Brain microvascular endothelial cell (primary cell): ENCODE measurements around the gene EFR3B.

Experiments
- DNase-seq: peaks from one replicate; pipeline ENCODE4 v3.0.0-alpha.2; 2020
- H3K27ac ChIP-seq: fragments of 250-450 bp; sonication (Bioruptor Pico); 2 replicates; pipeline ENCODE4 v1.5.1; 2020; ENCODE audit warnings: mild to moderate bottlenecking, moderate library complexity
- H3K27me3 ChIP-seq: fragments of 250-450 bp; sonication (Bioruptor Pico); replicated peaks from 2 replicates; pipeline ENCODE4 v1.5.1; 2020; ENCODE audit warnings: mild to moderate bottlenecking
- H3K36me3 ChIP-seq: fragments of 250-450 bp; sonication (Bioruptor Pico); replicated peaks from 2 replicates; pipeline ENCODE4 v1.5.1; 2020; ENCODE audit warnings: mild to moderate bottlenecking
- H3K4me3 ChIP-seq: 2 replicates; pipeline ENCODE4 v1.5.1; 2011; ENCODE audit warnings: low read depth, mild to moderate bottlenecking, control low read depth, low read length, moderate library complexity
- in situ Hi-C: cut with HindIII; loops from 2 replicates; pipeline ENCODE4 v1.10.0; 2017; ENCODE audit warnings: low sequenced_read_pairs, low pct_ligation_motif_present
- TF ChIP-seq, protein P1 (sequence below): IDR thresholded peaks from 2 replicates; pipeline ENCODE4 v1.5.1; 2011; ENCODE audit warnings: low read depth, mild to moderate bottlenecking, moderate library complexity, low read length, control low read depth, inconsistent platforms; ENCODE audit errors: missing control alignments

EFR3B gene

DNA sequence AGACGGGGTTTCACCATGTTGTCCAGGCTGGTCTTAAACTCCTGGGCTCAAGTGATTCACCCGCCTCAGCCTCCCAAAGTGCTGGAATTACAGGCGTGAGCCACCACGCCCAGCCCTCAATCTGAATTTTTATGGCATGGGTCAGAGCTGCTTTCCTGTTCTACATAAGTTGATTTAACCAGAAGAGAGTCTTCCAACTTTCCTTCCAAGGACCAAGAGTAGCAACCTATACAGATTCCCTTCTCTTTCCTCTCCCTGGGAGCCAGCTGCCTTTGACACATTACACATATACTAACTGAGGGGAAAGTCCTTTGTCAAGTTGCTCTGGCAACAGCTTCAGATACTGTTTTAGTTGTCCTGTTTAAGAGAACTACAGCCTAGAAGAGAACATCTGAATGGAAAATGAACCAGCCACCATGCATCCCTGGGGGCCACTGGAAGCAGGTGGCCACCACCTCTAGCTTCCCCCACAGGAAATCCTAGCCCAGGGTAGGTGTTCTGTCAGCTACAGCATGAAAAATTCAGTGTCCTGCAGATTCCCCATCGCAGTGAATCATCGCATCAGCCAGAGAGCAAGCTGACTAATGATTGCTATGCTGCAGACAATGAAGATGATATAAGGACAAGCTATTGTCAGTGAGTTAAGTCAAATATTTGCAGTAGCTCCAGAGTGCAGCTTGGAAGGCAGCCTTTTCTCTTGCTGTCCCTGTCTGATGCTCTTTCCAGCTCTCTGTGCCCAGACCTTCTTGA, 63.6 kb downstream of the EFR3B start:
- DNase-seq, result peak; percentile 72
- TF ChIP-seq, protein P1, sequence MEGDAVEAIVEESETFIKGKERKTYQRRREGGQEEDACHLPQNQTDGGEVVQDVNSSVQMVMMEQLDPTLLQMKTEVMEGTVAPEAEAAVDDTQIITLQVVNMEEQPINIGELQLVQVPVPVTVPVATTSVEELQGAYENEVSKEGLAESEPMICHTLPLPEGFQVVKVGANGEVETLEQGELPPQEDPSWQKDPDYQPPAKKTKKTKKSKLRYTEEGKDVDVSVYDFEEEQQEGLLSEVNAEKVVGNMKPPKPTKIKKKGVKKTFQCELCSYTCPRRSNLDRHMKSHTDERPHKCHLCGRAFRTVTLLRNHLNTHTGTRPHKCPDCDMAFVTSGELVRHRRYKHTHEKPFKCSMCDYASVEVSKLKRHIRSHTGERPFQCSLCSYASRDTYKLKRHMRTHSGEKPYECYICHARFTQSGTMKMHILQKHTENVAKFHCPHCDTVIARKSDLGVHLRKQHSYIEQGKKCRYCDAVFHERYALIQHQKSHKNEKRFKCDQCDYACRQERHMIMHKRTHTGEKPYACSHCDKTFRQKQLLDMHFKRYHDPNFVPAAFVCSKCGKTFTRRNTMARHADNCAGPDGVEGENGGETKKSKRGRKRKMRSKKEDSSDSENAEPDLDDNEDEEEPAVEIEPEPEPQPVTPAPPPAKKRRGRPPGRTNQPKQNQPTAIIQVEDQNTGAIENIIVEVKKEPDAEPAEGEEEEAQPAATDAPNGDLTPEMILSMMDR, result no peak
- no peak overlapping the region for H3K27ac ChIP-seq
- H3K4me3 ChIP-seq, result no peak overlapping the region
- H3K27me3 ChIP-seq, result no peaks in the 10 kb centered on the region
- no peaks in the 10 kb centered on the region for H3K36me3 ChIP-seq
- in situ Hi-C loops, result no loop called here

DNA sequence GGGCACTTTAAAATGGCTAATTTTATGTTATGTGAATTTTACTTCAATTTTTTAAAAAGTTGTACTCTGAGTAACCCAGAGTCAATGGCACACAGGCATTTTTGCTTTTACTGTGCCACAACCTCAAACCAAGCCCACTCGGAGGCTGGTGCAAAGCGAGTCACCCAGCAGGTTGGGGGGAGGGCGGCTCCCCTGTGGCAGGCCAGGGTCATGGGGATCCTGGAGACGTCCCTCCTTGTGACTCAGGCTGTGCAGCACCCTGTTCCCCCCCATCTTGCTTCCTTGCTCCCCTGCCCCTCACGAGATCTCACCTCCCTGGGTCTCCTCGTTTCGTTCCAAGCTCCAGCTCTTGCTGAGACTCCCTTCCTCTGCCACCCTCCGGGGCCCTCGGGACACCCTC, 67.9 kb downstream of the EFR3B start:
- in situ Hi-C loops, result no loop called here
- Histone ChIP-seq H3K36me3 (no peaks in the 10 kb centered on the region), H3K27ac (no peak overlapping the region), H3K4me3 (no peak overlapping the region), H3K27me3 (no peaks in the 10 kb centered on the region)
- TF ChIP-seq, protein P1, result no peak
- no peak for DNase-seq

DNA sequence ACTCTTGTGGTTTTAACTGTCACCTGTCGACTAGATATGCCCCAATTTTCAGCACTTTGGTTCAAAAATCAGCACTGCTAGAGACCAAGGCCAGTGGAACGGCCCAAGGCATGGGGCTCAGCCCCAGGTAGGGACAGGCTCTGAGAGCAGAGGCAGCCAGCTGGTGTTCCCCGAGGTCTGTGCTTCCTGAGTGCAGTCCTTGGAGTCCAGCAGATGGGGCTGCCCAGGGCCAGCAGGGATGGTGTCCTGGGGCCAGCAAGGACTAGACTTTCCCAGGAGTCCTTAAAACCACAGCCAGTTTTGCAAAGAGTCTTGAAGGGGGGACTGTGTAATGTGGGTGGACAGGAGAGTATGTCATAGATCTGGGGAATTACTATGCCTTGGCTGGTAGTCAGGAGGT, 70.2 kb downstream of the EFR3B start:
- in situ Hi-C loops, result no loop called here
- H3K27ac ChIP-seq, result no peak overlapping the region
- no peak overlapping the region for H3K4me3 ChIP-seq
- TF ChIP-seq, protein P1, result no peak
- H3K36me3 ChIP-seq, result no peaks in the 10 kb centered on the region
- no peaks in the 10 kb centered on the region for H3K27me3 ChIP-seq
- no peak for DNase-seq

DNA sequence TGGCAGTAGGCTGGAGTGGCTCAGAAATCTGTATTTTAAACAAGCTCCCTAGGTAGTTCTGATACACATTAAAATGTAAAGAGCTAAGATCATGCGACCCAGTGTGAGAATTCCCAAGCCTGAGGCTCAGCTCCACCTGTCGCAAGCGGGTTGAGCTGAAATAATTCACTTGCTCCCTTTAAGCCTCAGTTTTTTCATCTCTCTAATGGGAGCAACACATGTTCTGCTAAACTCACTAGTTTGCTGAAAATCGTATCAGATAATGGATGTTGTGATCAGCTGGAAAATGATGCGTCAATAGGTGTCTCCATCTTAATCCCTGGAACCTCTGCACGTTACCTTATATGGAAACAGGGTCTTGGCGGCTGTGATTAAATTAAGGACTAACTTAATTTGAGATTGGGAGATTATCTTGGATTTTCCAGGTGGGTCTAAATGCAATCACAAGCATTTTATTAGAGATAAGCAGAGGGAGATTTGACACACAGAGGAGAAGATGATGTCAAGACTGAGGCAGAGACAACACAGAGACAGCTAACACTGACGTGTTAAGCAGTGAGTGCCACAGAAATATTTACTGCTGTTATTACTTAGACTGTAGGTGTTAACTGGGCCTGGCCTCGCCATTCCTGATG, 73.5 kb downstream of the EFR3B start:
- H3K27me3 ChIP-seq, result no peaks in the 10 kb centered on the region
- no peak overlapping the region for H3K4me3 ChIP-seq
- no peak overlapping the region for H3K27ac ChIP-seq
- DNase-seq, result no peak
- TF ChIP-seq, protein P1, result no peak
- in situ Hi-C loops, result no loop called here
- H3K36me3 ChIP-seq, result no peaks in the 10 kb centered on the region

DNA sequence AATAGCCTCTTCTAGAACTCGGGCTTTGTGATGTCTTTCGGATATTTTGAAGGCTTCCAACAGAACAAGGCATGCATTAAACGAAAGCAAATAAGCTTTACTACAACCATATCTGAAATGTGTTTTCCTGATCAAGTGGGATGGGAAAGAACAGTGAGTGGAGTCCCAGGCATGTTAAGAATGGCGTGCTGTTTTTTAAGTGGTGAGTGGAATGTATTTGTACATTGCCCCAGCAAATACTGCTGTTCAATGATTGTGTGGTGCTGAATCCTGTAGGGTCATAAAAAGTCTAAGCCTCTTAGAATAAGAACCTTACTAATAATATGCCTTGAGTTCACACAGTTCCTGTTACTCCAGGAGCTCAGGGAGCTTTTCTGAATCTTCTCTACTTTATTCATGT, 74.0 kb downstream of the EFR3B start:
- in situ Hi-C loops, result no loop called here
- TF ChIP-seq, protein P1, result no peak
- Histone ChIP-seq H3K4me3 (no peak overlapping the region), H3K27ac (no peak overlapping the region), H3K27me3 (no peaks in the 10 kb centered on the region), H3K36me3 (no peaks in the 10 kb centered on the region)
- peak; percentile 63 for DNase-seq
